ENCODE results near the gene TAF1A.

DNA sequence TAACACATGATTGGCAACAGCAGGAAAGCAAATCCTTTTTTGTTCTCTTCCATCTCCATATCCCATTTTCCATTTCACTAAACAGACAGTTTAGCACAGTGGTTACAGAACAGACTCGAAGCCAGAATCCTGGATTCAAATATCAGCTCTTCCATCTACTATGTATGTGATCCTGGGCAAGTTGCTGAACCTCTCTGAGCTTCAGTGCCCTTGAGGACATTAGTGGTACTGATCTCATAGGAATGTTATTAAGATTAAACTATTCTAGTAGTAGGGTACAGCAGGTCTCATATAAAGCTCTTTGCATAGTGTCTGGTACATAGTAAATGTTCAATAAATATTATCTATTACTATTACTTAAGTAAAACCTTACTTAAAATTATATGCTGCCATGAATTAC lies 28.1 kb downstream of the TAF1A start:
- TF ChIP-seq POLR2AphosphoS5 (IDR thresholded peaks at IDR 0.05; ENCODE audit: insufficient read depth in 1 of 2, low read depth in 1 of 2) (no peak), POLR2A (IDR thresholded peaks at IDR 0.05) (no peak), CTCF (IDR thresholded peaks at IDR 0.05) (no peak)

All from vagina (tissue), 2 donors.